Rectal smooth muscle tissue (tissue), 1 donor: ENCODE measurements around the gene TMEM273.

ENCODE experiments used
- H3K27ac ChIP-seq: one replicate; pipeline ENCODE4 v1.7.0; 2013; ENCODE audit warnings: low read depth, low read length, inconsistent platforms
- H3K27me3 ChIP-seq: one replicate; pipeline ENCODE4 v1.7.0; 2013; ENCODE audit warnings: low read length; ENCODE audit not compliant: control insufficient read depth, insufficient read depth
- H3K36me3 ChIP-seq: one replicate; pipeline ENCODE4 v1.7.0; 2013; ENCODE audit warnings: low read length; ENCODE audit not compliant: control insufficient read depth, insufficient read depth
- H3K4me1 ChIP-seq: one replicate; pipeline ENCODE4 v1.7.0; 2013; ENCODE audit warnings: low read length; ENCODE audit not compliant: control insufficient read depth, insufficient read depth
- H3K4me3 ChIP-seq: one replicate; pipeline ENCODE4 v1.7.0; 2013; ENCODE audit warnings: low read length
- H3K9ac ChIP-seq: one replicate; pipeline ENCODE4 v1.7.0; 2013; ENCODE audit warnings: low read length

The TMEM273 gene

GRCh38 chr10:49138361-49138891 is 49.8 kb downstream of the TMEM273 start:
- Histone ChIP-seq H3K9ac (no peak overlapping the region), H3K4me3 (no peak overlapping the region), H3K4me1 (no peaks in the 10 kb centered on the region), H3K27ac (no peak overlapping the region), H3K36me3 (no peaks in the 10 kb centered on the region), H3K27me3 (no peaks in the 10 kb centered on the region)

GRCh38 chr10:49136525-49136924 is 51.7 kb downstream of the TMEM273 start:
- Histone ChIP-seq H3K4me1 (no peaks in the 10 kb centered on the region), H3K27ac (no peak overlapping the region), H3K27me3 (no peaks in the 10 kb centered on the region), H3K9ac (no peak overlapping the region), H3K4me3 (no peak overlapping the region), H3K36me3 (no peaks in the 10 kb centered on the region)

- H3K27ac ChIP-seq: no peak overlapping the region
- no peaks in the 10 kb centered on the region for H3K27me3 ChIP-seq
- H3K4me1 ChIP-seq: no peaks in the 10 kb centered on the region
- no peak overlapping the region for H3K9ac ChIP-seq
- H3K4me3 ChIP-seq: no peak overlapping the region
- no peaks in the 10 kb centered on the region for H3K36me3 ChIP-seq
These were observed 52.4 kb downstream of the TMEM273 start for GRCh38 chr10:49135575-49136313.

GRCh38 chr10:49134327-49134726 is 53.9 kb downstream of the TMEM273 start:
- no peak overlapping the region for H3K9ac ChIP-seq
- H3K27me3 ChIP-seq: no peaks in the 10 kb centered on the region
- H3K4me1 ChIP-seq: no peaks in the 10 kb centered on the region
- no peaks in the 10 kb centered on the region for H3K36me3 ChIP-seq
- no peak overlapping the region for H3K27ac ChIP-seq
- no peak overlapping the region for H3K4me3 ChIP-seq

DNA sequence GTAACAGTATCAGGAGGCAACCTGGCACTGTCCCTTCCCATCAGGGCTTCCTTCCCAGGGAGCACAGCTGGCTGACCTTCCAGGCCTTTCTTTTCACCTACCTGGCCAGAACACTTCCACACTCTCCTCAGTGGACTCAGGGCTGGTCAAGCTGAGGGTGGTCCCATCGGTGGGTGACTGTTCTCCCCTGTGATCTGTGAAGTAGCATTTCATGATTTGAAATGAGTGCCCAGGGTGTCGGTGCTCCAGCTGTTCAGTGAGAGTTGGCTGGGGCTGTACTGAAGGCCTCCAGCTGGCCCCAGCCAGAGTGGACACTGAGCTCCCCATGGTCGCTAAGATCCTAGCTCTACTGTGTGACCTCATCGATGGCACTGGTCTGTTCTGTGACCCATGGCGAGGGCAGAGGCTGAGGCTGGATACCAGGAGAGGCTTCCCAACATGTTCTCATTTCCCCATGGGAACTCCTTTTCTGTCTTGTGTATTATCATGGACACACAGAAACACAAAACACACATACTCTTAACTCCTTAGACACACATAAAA is 54.4 kb downstream of the TMEM273 start, which contains the start of gene FAM170B:
Gene FAM170B (minus strand): TSS at position 316 of the 543 bp plus-strand sequence. CDS start 103 bp downstream, at position 213.
- no peak within 1 kb of the TSS for H3K4me3 ChIP-seq
- no peak within 1 kb of the TSS for H3K9ac ChIP-seq
- no peak within 1 kb of the TSS for H3K27ac ChIP-seq
- H3K27me3 ChIP-seq: no peaks in the 10 kb centered on the region
- H3K4me1 ChIP-seq: no peaks in the 10 kb centered on the region
- H3K36me3 ChIP-seq: no peaks in the 10 kb centered on the region

DNA sequence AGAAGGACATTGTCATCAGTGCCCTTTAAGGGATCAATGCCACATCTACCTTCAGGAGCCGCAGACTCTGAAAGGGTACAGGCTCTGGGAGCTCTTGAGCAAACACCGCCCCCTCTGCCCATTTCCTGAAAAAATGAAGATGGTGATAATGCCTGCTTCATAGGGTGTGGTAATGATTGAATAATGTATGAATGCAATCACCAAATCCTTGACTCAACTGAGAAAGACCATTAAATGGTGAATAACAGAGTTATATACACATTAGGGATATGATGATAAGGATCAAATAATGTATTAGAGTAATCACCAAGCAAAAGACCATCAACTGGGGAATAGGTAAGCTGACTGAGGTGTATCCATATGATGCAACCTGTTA is 55.8 kb downstream of the TMEM273 start:
- Histone ChIP-seq H3K4me1 (no peaks in the 10 kb centered on the region), H3K27me3 (no peaks in the 10 kb centered on the region), H3K36me3 (no peaks in the 10 kb centered on the region), H3K4me3 (no peak overlapping the region), H3K27ac (no peak overlapping the region), H3K9ac (no peak overlapping the region)

DNA sequence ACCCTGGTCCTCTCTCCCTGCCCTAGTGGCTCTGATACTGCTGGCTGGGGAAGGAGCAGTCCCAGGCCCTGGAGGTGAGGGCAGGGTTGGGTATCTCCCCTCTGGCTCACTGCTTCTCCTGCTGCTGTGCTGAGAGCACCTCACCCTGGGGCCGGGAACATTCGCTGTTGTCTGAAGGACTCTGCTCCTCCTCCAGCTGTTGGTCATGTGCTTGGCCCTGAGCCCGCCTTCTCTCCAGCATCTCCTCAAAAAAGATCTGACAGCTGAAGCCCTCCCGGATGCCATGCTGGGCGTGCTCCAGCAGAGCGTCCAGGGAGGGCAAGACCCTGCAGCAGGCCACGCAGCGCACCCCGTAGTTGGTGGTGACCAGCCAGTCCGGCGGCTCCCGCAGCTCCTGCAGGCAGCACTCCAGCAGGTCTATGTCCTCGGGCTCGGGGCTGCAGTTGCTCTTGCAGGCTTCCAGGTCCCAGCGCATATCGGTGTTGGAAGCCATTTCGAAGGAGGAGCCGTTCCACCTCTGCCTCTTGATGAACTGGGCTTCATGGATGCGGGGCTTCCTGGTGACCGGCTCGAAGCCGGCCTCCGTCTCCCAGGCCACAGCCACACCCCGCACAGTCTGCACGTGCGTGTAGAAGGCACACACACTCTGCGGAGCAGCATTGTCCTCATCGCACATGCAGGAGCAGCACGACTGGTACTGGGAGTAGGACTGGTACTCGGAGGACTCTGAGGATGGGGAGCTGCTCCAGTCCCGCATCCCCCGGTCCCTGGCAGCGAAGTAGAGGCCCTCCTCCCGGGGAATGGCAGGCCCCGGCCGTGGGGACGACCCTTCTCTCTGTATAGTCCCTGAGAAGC is 56.5 kb downstream of the TMEM273 start:
- H3K9ac ChIP-seq: no peak overlapping the region
- no peak overlapping the region for H3K4me3 ChIP-seq
- H3K4me1 ChIP-seq: no peaks in the 10 kb centered on the region
- H3K27ac ChIP-seq: no peak overlapping the region
- H3K36me3 ChIP-seq: no peaks in the 10 kb centered on the region
- no peaks in the 10 kb centered on the region for H3K27me3 ChIP-seq

GRCh38 chr10:49129376-49129775 is 58.8 kb downstream of the TMEM273 start:
- H3K4me3 ChIP-seq: no peak overlapping the region
- H3K27ac ChIP-seq: no peak overlapping the region
- no peaks in the 10 kb centered on the region for H3K36me3 ChIP-seq
- H3K4me1 ChIP-seq: no peaks in the 10 kb centered on the region
- H3K27me3 ChIP-seq: no peaks in the 10 kb centered on the region
- H3K9ac ChIP-seq: no peak overlapping the region

DNA sequence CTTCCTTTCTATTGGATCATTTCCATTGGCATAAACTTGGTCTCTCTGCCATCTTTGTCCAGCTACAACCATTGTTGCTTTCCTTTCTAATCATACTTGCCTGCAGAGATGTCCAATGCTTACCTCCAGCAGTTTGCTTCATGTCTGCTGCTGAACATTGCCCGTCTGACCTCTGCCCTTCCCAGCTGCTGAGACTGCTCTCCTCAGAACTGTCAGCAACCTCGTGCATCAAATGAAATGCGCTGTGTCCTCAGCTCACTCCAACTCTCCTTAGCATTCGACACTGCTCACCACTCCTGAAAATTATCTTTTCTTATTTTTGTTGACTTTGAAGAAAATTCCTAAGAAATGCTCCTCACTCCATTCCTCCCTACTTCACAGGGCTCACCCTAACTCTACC is 59.3 kb downstream of the TMEM273 start:
- Histone ChIP-seq H3K9ac (no peak overlapping the region), H3K36me3 (no peaks in the 10 kb centered on the region), H3K27ac (no peak overlapping the region), H3K4me3 (no peak overlapping the region), H3K27me3 (no peaks in the 10 kb centered on the region), H3K4me1 (no peaks in the 10 kb centered on the region)

DNA sequence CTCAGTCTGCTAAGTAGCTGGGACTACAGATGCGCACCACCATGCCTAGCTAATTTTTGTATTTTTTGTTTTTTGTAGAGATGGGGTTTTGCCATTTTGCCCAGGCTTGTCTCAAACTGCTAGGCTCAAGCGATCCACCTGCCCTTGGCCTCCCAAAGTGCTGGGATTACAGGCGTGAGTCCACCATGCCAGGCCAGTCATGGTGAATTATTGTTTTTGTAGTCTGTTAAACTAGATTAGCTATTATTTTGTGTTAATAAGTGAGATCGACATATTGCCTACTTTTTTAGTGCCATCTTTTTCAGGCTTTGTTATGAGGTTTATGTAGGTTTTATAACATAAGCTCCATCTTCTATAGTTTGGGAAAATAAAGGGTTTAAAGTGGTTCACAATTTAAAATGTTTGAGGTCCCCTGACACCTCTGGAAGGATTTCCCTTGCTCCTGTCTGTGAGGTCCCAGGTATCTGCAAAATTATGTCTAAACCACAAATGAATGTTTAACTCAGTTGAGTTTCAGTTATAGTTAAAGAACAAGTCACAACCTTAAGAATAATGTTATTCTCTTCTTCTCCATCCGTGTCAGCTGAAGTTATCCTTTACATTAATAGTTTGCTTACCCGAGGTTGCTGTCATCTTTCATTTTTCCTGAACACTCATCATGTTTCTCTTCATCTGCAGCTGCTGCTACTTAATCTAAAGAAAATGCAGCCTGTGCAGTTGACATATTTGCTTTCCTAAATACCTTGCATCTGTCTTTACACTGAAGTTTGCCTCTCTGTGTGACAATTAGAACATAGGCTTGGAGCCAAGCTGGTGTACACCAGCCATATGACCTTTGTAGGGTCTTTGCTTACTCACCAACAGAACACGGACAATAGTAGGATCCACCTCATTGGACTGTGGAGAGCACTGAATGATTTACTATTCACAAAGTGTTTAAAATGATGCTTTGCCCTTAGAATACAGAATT is 63.9 kb downstream of the TMEM273 start:
- Histone ChIP-seq H3K4me3 (no peak overlapping the region), H3K36me3 (no peaks in the 10 kb centered on the region), H3K27me3 (no peaks in the 10 kb centered on the region), H3K27ac (no peak overlapping the region), H3K9ac (no peak overlapping the region), H3K4me1 (no peaks in the 10 kb centered on the region)

DNA sequence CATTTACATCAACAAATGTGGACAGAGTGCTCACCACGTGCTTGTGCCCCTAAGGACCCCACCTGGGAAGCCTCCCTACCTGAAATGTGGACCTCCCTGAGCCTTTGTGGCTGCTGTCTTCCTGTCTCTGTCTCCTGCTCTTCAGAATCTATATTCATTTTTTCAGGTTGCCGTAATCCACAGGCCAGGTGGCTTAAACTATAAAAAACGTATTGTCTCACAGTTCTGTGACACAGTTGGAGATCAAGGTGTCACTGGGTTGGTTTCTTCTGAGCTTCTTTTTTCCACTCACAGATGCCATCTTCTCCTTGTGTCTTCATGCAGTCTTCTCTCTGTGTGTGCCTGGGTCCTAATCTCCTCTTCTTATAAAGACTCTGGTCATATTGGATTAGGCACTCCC is 67.3 kb downstream of the TMEM273 start:
- Histone ChIP-seq H3K27ac (no peak overlapping the region), H3K27me3 (no peaks in the 10 kb centered on the region), H3K36me3 (no peaks in the 10 kb centered on the region), H3K4me1 (no peaks in the 10 kb centered on the region), H3K9ac (no peak overlapping the region), H3K4me3 (no peak overlapping the region)
